HG02973 (cell line): Measurements from ENCODE around the gene PLBD2.

ENCODE experiments used
- ATAC-seq: cut with Tn5 transposase; IDR thresholded peaks from one replicate; pipeline ENCODE4 v1.9.1; 2021; ENCODE audit warnings: moderate library complexity; ENCODE audit not compliant: unreplicated experiment

PLBD2 gene

DNA sequence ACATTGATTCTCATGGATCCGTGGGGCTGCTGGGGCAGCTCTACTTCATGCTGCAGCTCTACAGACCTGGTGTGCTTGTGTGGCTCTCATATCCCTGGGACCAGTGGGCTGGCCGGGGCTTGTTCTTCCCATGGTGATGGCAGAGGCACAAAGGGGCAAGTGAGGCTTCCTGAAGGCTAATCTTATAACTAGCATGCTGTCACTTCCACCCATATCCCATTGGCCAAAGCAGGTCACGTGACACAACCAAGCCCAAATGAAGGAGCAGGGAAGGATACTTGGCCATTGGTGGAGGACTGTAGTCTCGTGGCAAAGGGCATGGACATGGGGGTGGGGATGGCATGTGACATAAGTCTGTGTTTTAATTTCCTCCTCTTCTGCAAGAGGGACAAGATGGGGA, 9.9 kb downstream of the PLBD2 start:
- ATAC-seq, result no peak

DNA sequence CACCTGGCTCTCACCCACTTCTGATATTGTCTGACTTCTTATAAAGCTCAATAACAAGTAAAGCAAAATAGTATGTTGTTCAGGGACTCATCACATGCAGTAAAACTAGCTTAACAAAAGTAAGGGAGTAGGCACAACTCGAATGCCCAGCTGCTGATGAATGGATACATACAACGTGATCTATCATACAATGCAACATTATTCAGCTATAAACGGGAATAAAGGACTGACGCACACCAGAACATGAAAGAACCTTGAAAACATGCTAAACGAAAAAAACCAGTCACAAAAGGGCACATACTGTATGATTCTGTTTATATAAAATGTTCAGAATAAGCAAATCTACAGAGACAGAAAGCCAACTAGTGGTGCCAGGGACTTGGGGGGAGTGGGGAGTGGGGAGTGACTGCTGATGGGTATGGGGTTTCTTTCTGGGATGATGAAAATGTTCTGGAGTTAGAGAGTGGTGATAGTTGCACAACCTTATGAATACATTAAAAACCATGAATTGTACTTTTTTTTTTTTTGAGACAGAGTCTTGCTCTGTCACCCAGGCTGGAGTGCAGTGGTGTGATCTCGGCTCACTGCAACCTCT, 11.1 kb downstream of the PLBD2 start:
- ATAC-seq, result no peak

DNA sequence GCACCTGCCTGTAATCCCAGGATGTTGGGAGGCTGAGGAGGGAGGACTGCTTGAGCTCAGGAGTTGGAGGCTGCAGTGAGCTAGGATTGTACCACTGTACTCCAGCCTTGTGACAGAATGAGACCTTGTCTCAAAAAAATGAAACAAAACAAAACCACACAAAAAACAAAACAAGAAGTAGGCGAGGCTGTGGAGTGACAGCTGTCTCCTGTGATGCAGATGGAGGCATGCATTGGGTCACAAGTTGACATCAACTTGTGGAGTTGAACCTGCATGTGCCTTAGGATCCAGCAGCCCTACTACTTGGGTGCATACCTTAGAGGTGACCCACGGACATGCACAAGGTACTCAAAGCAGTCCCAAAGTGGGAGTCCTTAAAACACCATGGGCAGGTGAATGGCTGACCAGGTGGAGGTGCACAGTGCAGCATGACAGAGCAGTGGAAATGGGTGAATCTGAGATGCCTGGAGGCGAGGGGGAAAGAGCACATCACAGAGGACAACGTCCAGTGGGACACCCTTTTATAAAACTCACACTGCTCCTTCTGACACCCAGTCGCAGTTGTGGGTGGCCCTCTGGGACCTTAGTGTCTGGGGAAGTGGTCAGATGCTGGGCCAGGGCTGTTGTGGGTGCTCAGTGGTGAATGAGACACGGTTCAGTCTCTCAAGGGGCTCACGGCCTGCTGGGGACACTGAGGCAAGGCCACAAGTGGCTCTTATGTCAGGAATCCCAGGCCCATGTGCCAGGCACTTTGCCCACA, 12.7 kb downstream of the PLBD2 start:
- no peak for ATAC-seq

DNA sequence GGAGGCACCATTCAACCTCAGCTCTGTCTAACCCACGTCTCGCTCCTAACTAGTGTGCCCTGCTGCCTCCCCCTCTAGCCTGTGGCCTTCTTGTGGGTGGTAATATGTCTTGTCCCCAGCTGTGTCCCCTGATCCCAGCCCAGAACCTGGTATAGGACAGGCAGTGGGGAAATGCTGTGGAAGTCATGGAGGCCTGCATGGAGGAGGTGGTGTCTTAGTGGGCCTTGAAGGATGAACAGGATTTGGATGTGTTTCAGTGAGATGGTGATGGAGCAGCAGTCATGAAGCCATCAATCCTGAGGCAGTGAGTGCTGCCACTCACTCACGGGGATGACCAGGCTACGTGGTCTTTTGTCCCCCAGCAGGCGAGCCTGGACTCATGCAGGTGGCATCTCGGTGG, 13.4 kb downstream of the PLBD2 start:
- no peak for ATAC-seq

DNA sequence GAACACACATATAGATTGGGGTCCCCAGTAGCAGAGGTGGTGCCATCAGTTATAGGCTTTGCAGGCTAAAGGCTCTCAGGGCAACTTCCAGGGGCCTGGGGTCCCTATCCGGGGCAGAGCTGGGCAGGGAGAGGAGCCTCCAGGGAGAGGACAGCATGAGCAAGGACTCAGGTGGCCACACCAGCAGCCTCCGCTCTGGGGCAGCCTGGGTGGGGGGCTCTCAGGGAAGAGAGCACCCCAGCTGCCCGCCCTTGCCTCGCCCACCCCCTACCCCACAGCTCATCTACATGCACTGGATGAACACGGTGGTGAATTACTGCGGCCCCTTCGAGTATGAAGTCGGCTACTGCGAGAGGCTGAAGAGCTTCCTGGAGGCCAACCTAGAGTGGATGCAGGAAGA, 14.0 kb downstream of the PLBD2 start:
- no peak for ATAC-seq

DNA sequence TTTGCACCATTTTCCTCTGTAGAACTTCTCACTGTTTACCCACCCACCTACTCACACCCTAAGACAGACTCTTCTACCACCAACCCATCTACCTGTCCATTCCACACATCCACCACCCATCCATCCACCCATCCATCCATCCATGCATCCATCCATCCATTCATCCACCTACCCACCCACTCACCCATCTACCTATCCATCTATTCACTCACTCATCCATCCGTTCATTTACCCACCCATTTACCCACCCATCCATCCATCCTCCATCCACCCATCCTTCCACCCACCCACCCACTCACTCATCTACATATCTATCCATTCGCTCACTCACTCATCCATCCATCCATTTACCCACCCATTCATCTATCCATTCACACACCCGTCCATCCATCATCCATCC, 15.1 kb downstream of the PLBD2 start:
- ATAC-seq, result no peak

DNA sequence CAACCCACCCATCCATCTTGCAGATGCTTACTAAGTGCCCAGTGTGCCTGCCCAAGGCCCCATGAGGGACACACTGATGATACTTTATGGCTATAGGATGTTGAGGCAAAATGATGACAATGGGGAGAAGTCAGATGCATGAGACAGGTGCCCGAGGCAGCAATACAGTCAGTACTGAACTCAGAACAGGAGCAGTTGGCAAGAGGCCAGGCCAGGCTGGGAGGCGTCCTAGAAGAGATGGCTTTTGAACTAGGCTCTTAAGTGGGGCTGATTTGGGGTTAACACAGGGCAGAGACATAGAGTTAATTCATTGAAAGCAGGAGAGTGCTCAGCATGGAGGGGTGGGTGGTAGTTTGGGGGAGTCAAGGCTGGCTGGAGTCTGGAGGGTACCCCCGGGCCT, 15.6 kb downstream of the PLBD2 start:
- ATAC-seq, result no peak

DNA sequence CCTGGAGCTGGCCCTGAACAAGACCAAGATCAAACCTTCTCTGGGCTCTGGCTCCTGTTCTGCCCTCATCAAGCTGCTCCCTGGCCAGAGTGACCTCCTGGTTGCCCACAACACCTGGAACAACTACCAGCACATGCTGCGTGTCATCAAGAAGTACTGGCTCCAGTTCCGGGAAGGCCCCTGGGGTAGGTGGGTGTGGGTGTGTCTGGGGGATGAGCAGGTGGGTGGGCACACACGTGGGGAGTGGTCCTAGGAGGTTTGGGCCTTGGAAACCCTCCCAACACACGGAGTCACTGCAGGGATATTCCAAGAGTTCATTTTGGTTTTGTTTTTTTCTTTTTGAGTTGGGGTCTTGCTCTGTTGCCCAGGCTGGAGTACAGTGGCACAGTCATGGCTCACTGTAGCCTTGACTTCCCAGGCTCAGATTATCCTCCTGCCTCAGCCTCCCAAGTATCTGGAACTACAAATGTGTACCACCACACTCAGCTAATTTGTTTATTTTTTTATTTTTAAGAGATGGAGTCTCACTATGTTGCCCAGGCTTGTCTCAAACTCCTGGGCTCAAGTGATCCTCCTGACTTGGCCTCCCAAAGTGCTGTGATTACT, 16.5 kb downstream of the PLBD2 start:
- no peak for ATAC-seq

DNA sequence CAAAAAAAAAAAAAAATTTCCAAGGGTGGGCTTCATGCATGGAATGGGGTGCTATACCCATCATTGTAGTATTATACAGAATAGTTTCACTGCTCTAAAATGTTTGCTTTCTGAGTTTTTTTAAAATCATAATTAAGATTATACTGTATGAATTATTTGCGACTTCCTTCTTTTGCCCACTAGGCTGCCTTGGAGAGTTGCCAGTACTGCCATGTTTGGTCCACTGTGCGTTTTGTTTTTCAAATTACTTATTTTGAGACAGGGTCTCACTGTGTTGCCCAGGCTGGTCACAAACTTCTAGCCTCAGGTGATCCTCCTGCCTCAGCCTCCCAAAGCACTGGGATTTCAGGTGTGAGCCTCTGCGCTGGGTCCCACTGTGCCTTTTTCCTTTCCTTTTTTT, 19.9 kb downstream of the PLBD2 start:
- no peak for ATAC-seq

DNA sequence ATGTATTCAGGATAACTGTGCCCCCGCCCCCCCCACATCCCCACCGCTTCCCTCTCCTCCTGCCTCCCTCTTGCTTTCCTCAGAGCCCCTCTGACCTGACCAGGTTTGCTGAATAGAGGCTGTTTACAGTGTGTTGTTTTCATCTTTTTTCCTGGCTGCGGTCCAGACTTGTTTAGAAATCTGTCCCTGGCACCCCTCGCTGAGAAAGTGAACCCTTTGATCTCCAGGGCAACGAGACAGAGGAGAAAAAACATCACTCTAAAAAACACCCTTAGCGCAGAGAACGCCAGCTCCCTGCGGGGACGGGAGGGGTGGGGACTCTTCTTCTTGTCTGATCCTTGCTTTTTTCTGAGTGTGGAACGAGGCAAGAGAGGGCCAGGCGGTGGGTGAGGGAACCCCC, 22.8 kb downstream of the PLBD2 start:
- ATAC-seq, result no peak

DNA sequence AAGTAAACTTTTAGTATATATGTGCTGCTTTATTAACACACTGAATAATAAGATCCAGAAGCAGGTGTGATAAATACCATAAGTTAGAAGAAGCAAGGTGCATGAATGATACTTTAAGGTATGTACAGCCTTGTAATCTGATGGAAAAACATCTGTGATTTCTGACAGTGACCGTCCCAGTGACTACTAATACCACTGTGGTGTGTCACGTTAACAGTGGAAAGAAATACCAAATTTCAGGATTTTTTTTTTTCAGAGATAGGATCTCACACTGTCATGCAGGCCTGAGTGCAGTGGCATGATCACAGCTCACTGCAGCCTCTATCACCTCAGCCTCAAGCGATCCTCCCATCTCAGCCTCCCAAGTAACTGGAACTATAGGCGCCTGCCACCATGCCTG, 23.8 kb downstream of the PLBD2 start:
- ATAC-seq, result no peak

DNA sequence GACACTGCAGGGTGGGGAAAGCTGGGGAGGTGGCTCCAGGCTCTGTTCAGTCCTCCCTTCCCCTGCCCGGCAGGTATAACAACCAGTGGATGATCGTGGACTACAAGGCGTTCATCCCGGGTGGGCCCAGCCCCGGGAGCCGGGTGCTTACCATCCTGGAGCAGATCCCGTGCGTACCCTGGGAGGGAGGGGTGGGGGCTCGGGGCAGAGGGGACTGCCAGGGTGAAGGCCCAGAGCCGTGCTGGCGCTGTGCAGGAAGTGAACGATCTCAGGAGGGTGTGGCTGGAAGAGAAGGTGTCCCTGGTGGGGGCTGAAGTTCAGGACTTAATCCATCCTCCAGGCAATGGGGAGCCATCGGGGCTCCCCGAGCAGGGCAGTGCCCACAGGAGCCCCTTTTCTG, 26.4 kb downstream of the PLBD2 start:
- ATAC-seq, result no peak

DNA sequence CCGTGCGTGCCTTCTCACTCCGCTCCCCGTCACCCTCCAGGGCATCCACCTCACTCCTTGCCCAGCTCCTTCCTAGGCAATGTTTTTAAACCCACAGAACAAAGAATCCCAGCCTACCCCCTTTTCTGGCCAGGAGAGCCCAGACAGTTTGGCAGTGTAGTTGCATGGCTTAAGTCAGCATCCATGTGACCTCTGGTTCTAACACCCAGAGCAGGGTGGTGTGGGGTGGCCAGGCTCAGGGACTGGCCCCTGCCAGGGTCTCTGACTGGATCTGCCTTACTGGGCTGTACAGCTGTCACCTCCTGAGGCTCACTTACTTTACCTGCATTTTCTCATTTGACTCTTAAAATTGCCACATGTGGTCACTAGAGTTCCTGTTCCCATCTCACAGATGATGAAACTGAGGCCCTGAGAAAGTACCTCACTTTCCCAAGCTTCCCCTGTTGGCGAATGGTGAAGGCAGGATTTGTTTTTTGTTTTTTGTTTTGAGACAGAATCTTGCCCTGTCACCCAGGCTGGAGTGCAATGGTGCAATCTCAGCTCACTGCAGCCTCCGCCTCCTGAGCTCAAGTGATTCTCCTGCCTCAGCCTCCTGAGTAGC, 27.0 kb downstream of the PLBD2 start:
- ATAC-seq, result no peak

DNA sequence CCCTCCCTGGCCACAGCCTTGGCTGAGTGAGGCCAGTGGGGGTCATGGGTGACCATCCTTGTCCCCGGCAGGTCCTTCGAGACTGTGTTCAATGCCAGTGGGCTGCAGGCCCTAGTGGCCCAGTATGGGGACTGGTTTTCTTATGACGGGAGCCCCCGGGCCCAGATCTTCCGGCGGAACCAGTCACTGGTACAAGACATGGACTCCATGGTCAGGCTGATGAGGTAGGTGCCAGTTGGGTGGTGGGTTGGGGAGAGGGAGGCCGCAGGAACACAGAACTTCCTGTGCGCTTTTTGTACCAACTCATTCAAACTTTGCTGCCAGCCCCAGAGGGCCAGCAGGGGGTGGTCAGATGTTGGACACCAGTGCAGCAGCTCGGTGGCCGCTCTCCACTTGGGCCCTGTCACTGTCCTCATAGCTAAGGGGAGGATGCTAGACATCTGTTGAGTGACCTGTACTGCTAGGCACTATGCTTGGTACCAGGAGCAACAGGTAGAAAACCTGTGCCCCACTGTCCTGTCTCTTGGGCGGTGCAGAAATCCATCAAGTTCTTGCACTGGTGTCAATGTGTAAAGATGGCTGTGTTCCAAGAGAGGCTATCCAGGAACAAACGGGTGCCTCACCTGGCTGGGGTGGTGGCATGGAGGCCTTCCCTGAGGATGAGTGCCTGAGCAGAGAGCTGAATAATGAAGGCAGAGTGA, 28.6 kb downstream of the PLBD2 start:
- no peak for ATAC-seq

DNA sequence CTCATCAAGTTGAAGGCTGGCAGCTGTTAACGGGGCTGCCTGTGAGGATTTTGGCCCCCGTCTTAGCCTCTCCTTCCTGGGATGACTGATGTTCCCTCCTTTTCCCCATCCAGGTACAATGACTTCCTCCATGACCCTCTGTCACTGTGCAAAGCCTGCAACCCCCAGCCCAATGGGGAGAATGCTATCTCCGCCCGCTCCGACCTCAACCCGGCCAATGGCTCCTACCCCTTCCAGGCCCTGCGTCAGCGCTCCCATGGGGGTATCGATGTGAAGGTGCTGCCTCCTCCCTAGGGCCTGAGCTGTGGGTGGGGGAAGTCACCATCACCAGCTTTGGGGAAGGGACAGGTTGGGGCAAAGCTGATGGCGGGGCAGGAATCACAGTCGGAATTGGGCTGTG, 29.2 kb downstream of the PLBD2 start:
- ATAC-seq, result no peak

DNA sequence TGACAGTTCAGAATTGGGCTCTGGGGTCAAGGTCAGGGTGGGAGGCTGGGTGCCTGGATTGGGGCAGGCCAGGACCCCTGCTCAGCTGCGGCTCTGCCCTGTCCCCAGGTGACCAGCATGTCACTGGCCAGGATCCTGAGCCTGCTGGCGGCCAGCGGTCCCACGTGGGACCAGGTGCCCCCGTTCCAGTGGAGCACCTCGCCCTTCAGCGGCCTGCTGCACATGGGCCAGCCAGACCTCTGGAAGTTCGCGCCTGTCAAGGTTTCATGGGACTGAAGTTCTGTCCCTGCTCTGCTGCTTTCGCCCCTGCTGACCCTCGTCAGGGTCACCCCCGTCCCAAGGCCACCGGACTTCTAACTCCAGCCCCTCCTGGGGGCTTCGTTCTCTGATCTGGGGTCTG, 30.0 kb downstream of the PLBD2 start:
- ATAC-seq, result no peak

DNA sequence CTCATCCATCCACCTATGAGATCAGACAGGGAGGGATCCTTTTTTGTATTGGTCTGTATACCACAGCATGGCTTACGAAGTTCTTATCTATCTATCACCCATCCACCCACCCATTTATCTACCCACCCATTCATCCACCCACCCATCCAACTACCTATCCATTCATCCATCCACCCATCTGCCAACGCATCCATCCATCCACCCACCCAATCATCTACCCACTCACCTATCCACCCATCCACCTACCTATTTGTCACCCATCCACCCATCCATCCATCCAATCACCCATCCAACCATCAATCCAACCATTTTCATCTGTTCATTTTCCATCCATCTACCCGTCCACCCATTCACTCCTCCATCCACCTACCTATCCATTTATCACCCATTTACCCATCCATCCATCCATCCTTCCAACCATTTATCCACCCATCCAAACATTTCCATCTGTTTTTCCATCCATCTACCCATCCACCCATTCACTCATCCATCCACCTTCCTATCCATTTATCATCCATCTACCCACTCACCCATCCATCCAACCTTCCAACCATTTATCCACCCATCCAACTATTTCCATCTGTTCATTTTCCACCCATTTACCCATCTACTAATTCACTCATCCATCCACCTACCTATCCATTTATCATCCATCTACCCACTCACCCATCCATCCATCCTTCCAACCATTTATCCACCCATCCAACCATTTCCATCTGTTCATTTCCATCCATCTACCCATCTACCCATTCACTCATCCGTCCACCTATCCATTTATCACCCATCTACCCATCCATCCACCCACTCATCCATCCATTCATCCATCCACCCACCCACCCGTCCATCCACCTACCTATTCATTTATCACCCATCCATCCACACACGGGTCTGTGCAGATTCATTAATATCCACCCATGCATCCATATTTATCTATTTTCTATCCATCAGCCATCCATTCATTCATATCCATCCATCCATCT, 32.0 kb downstream of the PLBD2 start:
- no peak for ATAC-seq

DNA sequence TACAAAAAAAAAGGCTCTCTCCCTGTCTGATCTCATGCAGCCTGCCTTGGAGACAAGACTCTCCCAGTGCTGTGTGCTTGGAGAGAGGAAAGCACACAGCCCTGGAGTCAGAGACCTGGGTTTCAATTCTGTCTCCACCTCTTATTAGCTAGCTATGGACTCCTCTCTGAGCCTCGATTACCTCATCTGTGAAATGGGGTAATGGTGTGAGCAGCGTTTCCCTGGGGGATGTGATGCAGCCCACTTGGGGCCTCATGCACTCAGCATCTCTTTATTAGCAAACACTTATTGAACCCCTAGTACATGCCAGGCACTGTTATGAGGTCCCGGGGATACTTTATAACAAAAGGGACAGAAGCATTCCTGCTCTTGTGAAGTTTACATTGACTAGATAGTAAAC, 32.8 kb downstream of the PLBD2 start:
- ATAC-seq, result no peak

DNA sequence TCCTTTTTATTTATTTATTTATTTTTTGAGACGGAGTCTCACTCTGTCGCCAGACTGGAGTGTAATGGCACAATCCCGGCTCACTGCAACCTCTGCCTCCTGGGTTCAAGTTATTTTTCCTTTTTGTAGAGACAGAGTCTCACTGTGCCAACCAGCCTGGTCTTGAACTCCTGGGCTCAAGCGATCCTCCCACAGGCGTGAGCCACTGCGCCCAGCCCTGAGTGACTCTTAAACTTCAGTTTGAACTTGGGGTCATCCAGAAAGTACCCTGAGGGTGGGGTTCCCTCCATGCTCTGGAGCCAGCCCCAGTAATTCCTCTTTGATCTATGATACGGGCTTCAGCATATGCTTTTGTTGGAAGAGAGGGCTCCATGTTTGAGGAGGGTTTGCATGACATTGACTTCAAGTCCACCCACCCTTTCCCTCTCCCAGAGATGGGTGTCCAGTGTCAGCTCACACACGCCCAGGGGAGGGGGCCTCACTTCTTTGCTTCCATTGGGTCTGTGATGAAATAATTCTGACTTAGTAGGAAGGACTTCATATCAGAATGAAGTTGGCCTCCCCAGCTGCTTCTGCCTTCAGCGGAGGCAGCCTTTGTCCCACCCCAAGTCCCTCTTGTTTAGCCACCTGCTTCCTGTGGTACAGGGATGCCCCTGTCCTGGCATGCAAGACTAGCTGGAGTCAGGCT, 33.4 kb downstream of the PLBD2 start:
- no peak for ATAC-seq

DNA sequence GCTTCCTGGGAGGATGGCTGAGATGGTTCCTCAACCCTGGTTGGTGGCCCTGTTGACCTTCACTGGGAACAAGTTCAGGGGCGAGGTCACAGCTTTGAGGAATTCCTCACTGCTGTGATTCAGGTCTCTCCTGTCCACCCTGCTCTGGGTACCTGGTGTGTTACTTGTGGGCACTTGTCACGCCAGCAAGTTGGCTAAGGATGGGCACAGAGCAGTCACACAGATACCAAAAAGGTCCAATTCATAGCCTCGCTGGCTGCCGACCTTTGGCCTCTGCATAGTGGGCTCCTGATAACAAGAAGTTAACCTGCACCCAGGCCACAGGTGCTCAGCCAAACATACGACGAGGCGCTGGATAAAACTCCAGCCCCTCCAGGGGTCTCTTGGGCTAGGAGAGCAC, 34.1 kb downstream of the PLBD2 start:
- no peak for ATAC-seq
